Body of pancreas (tissue), 4 donors: Measurements from ENCODE around the gene SNAPC3.

ENCODE experiments used
- CTCF ChIP-seq, 7 experiments: fragments of 450-650 bp in 4 of 7; fragments of 200-600 bp in 3 of 7; sonication (generic) in 3 of 7; IDR thresholded peaks; one replicate each; pipeline ENCODE4 v1.5.1; 2016 to 2019; ENCODE audit warnings: antibody characterized with exemption in 7 of 7
- POLR2A ChIP-seq, 3 donors: fragments of 450-650 bp; IDR thresholded peaks; one replicate each; pipeline ENCODE4 v1.6.1; 2016; ENCODE audit warnings: antibody characterized with exemption in 3 of 3, mild to moderate bottlenecking in 2 of 3

- TF ChIP-seq POLR2A (IDR thresholded peaks at IDR 0.05) (no peak), CTCF (IDR thresholded peaks at IDR 0.05) (no peak)
Measured at GRCh38 chr9:15475923-15476536, 53.4 kb downstream of the SNAPC3 start.
